SK-N-SH (cell line): ENCODE measurements around the gene LRP4. TPM values are rescaled to one million over a fixed set of nuclear protein-coding genes. Genes with fewer than 3 reads are reported as not detected.

Source experiments
- CTCF ChIA-PET: fragments of 300-600, 350-600 bp; formaldehyde crosslinking; extraction: SDS; loops from one replicate; lab custom pipeline; 2021; lab: Yijun Ruan, JAX
- POLR2A ChIA-PET: fragments of 350-600 bp; sonication (Branson Sonifier 250); formaldehyde crosslinking; extraction: SDS; loops from one replicate; lab custom pipeline; 2020; ENCODE audit warnings: antibody characterized with exemption, inconsistent platforms; lab: Yijun Ruan, JAX
- DNase-seq: peaks from one replicate; pipeline ENCODE4 v3.0.0; 2012
- H2AFZ ChIP-seq: fragments of 200-600 bp; sonication (generic); 2 replicates; pipeline ENCODE4 v1.8.1; 2016; ENCODE audit warnings: antibody characterized with exemption, mild to moderate bottlenecking, low read depth
- H3F3A ChIP-seq: fragments of 200-600 bp; sonication (generic); replicated peaks from 2 replicates; pipeline ENCODE3; 2016; ENCODE audit warnings: antibody characterized with exemption, mild to moderate bottlenecking; ENCODE audit not compliant: insufficient read depth
- H3K27ac ChIP-seq, 2 experiments: fragments of 200-500 bp in 1 of 2; fragments of 200-600 bp in 1 of 2; sonication (Bioruptor generic) in 1 of 2; sonication (generic), shearing (Covaris generic) in 1 of 2; 2 replicates each; pipeline versions ENCODE4 v1.5.1 to v1.6.1; 2014 to 2016; ENCODE audit warnings: low read depth in 2 of 2, inconsistent platforms in 1 of 2, low read length in 1 of 2, mild to moderate bottlenecking in 1 of 2, mixed read lengths in 1 of 2
- H3K27me3 ChIP-seq: fragments of 200-600 bp; sonication (generic), shearing (Covaris generic); 2 replicates; pipeline ENCODE4 v1.6.1; 2016; ENCODE audit warnings: mixed run types; ENCODE audit not compliant: insufficient read depth
- H3K36me3 ChIP-seq, 2 experiments: fragments of 200-500 bp in 1 of 2; fragments of 200-600 bp in 1 of 2; sonication (Bioruptor generic) in 1 of 2; sonication (generic) in 1 of 2; replicated peaks in 1 of 2; 2 replicates each; pipeline versions ENCODE3 to v1.5.1; 2014 to 2016; ENCODE audit warnings: low read length in 1 of 2, mild to moderate bottlenecking in 1 of 2; ENCODE audit not compliant: insufficient read depth in 2 of 2, control insufficient read depth in 1 of 2
- H3K4me1 ChIP-seq, 2 experiments: fragments of 200-500 bp in 1 of 2; fragments of 200-600 bp in 1 of 2; sonication (Bioruptor generic) in 1 of 2; sonication (generic), shearing (Covaris generic) in 1 of 2; 2 replicates each; pipeline versions ENCODE4 v1.5.1 to v1.6.1; 2014 to 2016; ENCODE audit warnings: low read depth in 1 of 2, low read length in 1 of 2, mixed run types in 1 of 2; ENCODE audit not compliant: insufficient read depth in 2 of 2, control insufficient read depth in 1 of 2
- H3K4me2 ChIP-seq: fragments of 200-600 bp; sonication (generic), shearing (Covaris generic); 2 replicates; pipeline ENCODE4 v1.6.1; 2017; ENCODE audit warnings: mixed run types
- H3K4me3 ChIP-seq, 2 experiments: fragments of 200-500 bp in 1 of 2; fragments of 200-600 bp in 1 of 2; sonication (Bioruptor generic) in 1 of 2; sonication (generic), shearing (Covaris generic) in 1 of 2; 2 replicates each; pipeline versions ENCODE4 v1.5.1 to v1.8.1; 2014 to 2016; ENCODE audit warnings: low read depth in 2 of 2, inconsistent platforms in 1 of 2, low read length in 1 of 2, mild to moderate bottlenecking in 1 of 2, mixed read lengths in 1 of 2, moderate library complexity in 1 of 2
- H3K79me2 ChIP-seq: fragments of 200-600 bp; sonication (generic); 2 replicates; pipeline ENCODE4 v1.8.1; 2017; ENCODE audit warnings: mild to moderate bottlenecking; ENCODE audit not compliant: insufficient read depth
- H3K9ac ChIP-seq: fragments of 200-600 bp; sonication (generic); 2 replicates; pipeline ENCODE4 v1.6.1; 2017; ENCODE audit warnings: mixed run types
- H3K9me2 ChIP-seq: fragments of 200-600 bp; sonication (generic); 2 replicates; pipeline ENCODE4 v1.6.1; 2017; ENCODE audit warnings: mixed run types
- H3K9me3 ChIP-seq: fragments of 200-600 bp; sonication (generic); 2 replicates; pipeline ENCODE4 v1.6.1; 2017; ENCODE audit warnings: mixed run types, mild to moderate bottlenecking, moderate library complexity
- H4K20me1 ChIP-seq: fragments of 200-600 bp; sonication (generic); 2 replicates; pipeline ENCODE4 v1.6.1; 2017; ENCODE audit warnings: mild to moderate bottlenecking, mixed run types; ENCODE audit not compliant: insufficient read depth
- EZH2phosphoT487 ChIP-seq: fragments of 200-600 bp; sonication (generic); IDR thresholded peaks from 2 replicates; pipeline ENCODE4 v1.6.1; 2017; ENCODE audit warnings: low read depth, mixed run types, mild to moderate bottlenecking, antibody characterized with exemption, moderate library complexity, borderline replicate concordance
- FOXM1 ChIP-seq: IDR thresholded peaks from 2 replicates; pipeline ENCODE4 v1.4.0; 2012; ENCODE audit warnings: low read depth, mild to moderate bottlenecking
- JUND ChIP-seq: IDR thresholded peaks from 2 replicates; pipeline ENCODE4 v1.4.0; 2012
- NFIC ChIP-seq: IDR thresholded peaks from 2 replicates; pipeline ENCODE4 v1.4.0; 2012; ENCODE audit warnings: borderline replicate concordance
- POLR2AphosphoS5 ChIP-seq: IDR thresholded peaks from 2 replicates; pipeline ENCODE4 v1.6.1; 2012; ENCODE audit warnings: low read depth, low read length
- RXRA ChIP-seq: IDR thresholded peaks from 2 replicates; pipeline ENCODE4 v1.4.0; 2012; ENCODE audit warnings: low read depth, mild to moderate bottlenecking, borderline replicate concordance
- SIN3A ChIP-seq: IDR thresholded peaks from 2 replicates; pipeline ENCODE4 v1.6.1; 2012; ENCODE audit warnings: low read depth, mild to moderate bottlenecking, low read length, moderate library complexity, borderline replicate concordance
- SMC3 ChIP-seq: IDR thresholded peaks from 2 replicates; pipeline ENCODE4 v1.6.1; 2012; ENCODE audit warnings: low read depth, low read length, improper control_type of control experiment
- WGBS: methylation state at CpG from one replicate; pipeline ENCODE4 v1.1.6; 2017; ENCODE audit warnings: low lambda C conversion rate; 5-methylcytosine and 5-hydroxymethylcytosine counted together
- polyA plus RNA-seq, 3 experiments: library from polyadenylated mRNA; depleted of rRNA; stranded (reverse); fragments of >200 nt; gene quantifications; 2 replicates each; pipeline ENCODE4 v1.2.3, GENCODE V29; 2012
- TF ChIP-seq, protein P1 (sequence below): fragments of 200-600 bp; sonication (generic); IDR thresholded peaks from 2 replicates; pipeline ENCODE4 v1.6.1; 2017; ENCODE audit warnings: antibody characterized with exemption, mild to moderate bottlenecking, moderate library complexity
- TF ChIP-seq, protein P2 (sequence below): IDR thresholded peaks from 2 replicates; pipeline ENCODE4 v1.4.0; 2012; ENCODE audit warnings: low read depth, borderline replicate concordance
- TF ChIP-seq, protein P3 (sequence below): IDR thresholded peaks from 2 replicates; pipeline ENCODE4; 2012
- TF ChIP-seq, protein P4 (sequence below): IDR thresholded peaks from 2 replicates; pipeline ENCODE4 v1.4.0; 2012; ENCODE audit warnings: low read depth, borderline replicate concordance
- TF ChIP-seq, protein P5 (sequence below): IDR thresholded peaks from 2 replicates; pipeline ENCODE4 v1.4.0; 2012; ENCODE audit warnings: low read depth

The LRP4 gene
- polyA plus RNA-seq, 1 of the 3 experiments (the other 2 are of a cell fraction): 10.9 TPM

DNA sequence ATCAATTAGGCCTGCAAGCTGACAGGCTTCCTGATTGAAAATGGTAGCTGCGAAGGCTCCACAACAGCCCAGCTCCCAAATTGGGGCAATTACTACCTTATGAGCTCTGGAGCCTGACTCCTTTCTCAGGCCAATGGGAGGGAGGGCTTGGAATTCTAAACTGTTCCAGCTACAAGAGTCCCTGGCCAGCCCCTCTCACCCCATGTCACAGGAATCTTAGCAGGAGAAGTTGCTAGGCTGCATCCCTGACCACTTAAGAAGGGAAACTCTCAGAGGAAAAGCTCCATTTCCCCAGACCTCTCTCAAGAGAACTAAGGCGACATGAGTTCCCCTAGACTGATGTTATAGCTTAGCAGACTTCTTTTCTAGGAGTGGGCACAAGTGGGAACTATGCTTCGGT is 4.9 kb downstream of the LRP4 start:
- TF ChIP-seq, protein P1, sequence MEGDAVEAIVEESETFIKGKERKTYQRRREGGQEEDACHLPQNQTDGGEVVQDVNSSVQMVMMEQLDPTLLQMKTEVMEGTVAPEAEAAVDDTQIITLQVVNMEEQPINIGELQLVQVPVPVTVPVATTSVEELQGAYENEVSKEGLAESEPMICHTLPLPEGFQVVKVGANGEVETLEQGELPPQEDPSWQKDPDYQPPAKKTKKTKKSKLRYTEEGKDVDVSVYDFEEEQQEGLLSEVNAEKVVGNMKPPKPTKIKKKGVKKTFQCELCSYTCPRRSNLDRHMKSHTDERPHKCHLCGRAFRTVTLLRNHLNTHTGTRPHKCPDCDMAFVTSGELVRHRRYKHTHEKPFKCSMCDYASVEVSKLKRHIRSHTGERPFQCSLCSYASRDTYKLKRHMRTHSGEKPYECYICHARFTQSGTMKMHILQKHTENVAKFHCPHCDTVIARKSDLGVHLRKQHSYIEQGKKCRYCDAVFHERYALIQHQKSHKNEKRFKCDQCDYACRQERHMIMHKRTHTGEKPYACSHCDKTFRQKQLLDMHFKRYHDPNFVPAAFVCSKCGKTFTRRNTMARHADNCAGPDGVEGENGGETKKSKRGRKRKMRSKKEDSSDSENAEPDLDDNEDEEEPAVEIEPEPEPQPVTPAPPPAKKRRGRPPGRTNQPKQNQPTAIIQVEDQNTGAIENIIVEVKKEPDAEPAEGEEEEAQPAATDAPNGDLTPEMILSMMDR: no peak
- TF ChIP-seq POLR2AphosphoS5: no peak
- TF ChIP-seq, protein P2, sequence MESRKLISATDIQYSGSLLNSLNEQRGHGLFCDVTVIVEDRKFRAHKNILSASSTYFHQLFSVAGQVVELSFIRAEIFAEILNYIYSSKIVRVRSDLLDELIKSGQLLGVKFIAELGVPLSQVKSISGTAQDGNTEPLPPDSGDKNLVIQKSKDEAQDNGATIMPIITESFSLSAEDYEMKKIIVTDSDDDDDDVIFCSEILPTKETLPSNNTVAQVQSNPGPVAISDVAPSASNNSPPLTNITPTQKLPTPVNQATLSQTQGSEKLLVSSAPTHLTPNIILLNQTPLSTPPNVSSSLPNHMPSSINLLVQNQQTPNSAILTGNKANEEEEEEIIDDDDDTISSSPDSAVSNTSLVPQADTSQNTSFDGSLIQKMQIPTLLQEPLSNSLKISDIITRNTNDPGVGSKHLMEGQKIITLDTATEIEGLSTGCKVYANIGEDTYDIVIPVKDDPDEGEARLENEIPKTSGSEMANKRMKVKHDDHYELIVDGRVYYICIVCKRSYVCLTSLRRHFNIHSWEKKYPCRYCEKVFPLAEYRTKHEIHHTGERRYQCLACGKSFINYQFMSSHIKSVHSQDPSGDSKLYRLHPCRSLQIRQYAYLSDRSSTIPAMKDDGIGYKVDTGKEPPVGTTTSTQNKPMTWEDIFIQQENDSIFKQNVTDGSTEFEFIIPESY: no peak
- no peak for TF ChIP-seq RXRA
- TF ChIP-seq EZH2phosphoT487: no peak
- TF ChIP-seq SMC3: no peak
- TF ChIP-seq, protein P3, sequence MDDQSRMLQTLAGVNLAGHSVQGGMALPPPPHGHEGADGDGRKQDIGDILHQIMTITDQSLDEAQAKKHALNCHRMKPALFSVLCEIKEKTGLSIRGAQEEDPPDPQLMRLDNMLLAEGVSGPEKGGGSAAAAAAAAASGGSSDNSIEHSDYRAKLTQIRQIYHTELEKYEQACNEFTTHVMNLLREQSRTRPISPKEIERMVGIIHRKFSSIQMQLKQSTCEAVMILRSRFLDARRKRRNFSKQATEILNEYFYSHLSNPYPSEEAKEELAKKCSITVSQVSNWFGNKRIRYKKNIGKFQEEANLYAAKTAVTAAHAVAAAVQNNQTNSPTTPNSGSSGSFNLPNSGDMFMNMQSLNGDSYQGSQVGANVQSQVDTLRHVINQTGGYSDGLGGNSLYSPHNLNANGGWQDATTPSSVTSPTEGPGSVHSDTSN: no peak
- no peak for TF ChIP-seq JUND
- ChIA-PET POLR2A (interaction anchor here (0.6 to 1.3 kb wide), 3 partner anchors 21 to 67 kb away, joined by 3 to 4 read pairs (median 3); partner anchors contain the start of gene CSTPP1), CTCF (interaction anchor here (1.1 to 10.0 kb wide), 5 partner anchors 8 to 247 kb away, joined by 3 to 170 read pairs (median 5); no protein-coding TSS in a partner anchor)
- Histone ChIP-seq H3K27ac (peak overlapping the region; percentile 2 to 64; a peak in 1 of 4 replicates), H3K9me3 (no peaks in the 10 kb centered on the region), H3K9ac (no peak overlapping the region), H3K4me3 (no peak overlapping the region), H4K20me1 (0 out of 2 replicates have a peak, but pooled peaks cover 7% of the 10 kb centered on the region), H3F3A (peaks cover 26% of the 10 kb centered on the region), H3K4me2 (peak overlapping the region; percentile 64; the same call in 1 of the 2 replicates), H3K27me3 (no peaks in the 10 kb centered on the region), H2AFZ (no peak overlapping the region), H3K4me1 (peaks cover 27 to 31% of the 10 kb centered on the region in 2 experiments; a peak in 3 of 4 replicates), H3K79me2 (peaks cover 47% of the 10 kb centered on the region), H3K9me2 (no peaks in the 10 kb centered on the region), H3K36me3 (no peaks in the 10 kb centered on the region)
- WGBS: 96% methylated on average over 3 of the region's 3 CpGs
- DNase-seq: no peak

DNA sequence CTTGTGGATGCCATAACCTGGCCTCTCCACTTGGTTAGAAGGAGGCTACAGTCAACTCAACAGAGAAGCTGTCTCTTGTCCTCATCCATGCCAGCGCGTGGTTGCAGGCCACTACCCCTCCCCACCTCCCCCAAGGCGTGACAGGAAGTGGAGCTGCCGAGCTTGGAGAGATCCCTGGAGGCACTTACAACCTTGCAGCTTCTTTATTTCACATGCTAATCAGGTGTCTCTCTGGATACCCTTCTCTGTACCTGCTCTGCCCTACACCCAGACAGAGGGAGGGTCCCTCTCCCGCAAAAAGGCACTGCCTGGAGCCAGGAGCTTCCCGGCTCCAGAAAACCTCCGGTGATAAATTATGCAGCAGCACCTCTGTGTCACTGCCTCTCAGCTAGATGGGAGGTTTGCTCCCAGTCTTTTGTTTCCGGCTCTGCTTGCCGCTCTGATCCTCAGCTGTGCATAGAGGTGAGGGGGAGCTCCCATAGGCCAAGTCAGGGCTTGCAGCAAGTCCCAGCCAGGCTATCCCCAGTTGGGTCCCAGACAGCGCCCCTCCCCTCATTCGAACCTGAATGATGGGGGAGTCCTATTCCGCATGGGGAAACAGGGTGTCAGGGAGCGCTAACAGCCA is 5.7 kb downstream of the LRP4 start:
- Histone ChIP-seq H3K9ac (no peak overlapping the region), H3K4me3 (no peak overlapping the region), H3F3A (peaks cover 26% of the 10 kb centered on the region), H3K9me2 (no peaks in the 10 kb centered on the region), H4K20me1 (0 out of 2 replicates have a peak, but pooled peaks cover 7% of the 10 kb centered on the region), H3K27me3 (no peaks in the 10 kb centered on the region), H3K4me2 (peak overlapping the region; percentile 44), H2AFZ (no peak overlapping the region; the same call in 1 of the 2 replicates), H3K79me2 (peaks cover 45% of the 10 kb centered on the region), H3K4me1 (peaks cover 27 to 29% of the 10 kb centered on the region in 2 experiments; a peak in 3 of 4 replicates), H3K36me3 (no peaks in the 10 kb centered on the region), H3K27ac (no peak overlapping the region), H3K9me3 (no peaks in the 10 kb centered on the region)
- peak; percentile 52 for DNase-seq
- POLR2A ChIA-PET: interaction anchor here (1.3 kb wide), 2 partner anchors 9 to 24 kb away, joined by 3 to 5 read pairs; partner anchors contain the start of gene CSTPP1
- CTCF ChIA-PET: interaction anchor here (1.1 to 10.0 kb wide), 4 partner anchors 16 to 248 kb away, joined by 3 to 170 read pairs (median 6); no protein-coding TSS in a partner anchor
- TF ChIP-seq SIN3A (no peak), FOXM1 (no peak), NFIC (no peak)
- TF ChIP-seq, protein P4, sequence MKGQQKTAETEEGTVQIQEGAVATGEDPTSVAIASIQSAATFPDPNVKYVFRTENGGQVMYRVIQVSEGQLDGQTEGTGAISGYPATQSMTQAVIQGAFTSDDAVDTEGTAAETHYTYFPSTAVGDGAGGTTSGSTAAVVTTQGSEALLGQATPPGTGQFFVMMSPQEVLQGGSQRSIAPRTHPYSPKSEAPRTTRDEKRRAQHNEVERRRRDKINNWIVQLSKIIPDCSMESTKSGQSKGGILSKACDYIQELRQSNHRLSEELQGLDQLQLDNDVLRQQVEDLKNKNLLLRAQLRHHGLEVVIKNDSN: no peak
- TF ChIP-seq, protein P5, sequence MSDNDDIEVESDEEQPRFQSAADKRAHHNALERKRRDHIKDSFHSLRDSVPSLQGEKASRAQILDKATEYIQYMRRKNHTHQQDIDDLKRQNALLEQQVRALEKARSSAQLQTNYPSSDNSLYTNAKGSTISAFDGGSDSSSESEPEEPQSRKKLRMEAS: peak; percentile 44; the same call in 1 of the 2 replicates
- TF ChIP-seq, protein P2: no peak
- WGBS: 72% methylated on average over 13 of the region's 13 CpGs
